ENCODE measurements around the gene KCTD4.

Gene KCTD4

DNA sequence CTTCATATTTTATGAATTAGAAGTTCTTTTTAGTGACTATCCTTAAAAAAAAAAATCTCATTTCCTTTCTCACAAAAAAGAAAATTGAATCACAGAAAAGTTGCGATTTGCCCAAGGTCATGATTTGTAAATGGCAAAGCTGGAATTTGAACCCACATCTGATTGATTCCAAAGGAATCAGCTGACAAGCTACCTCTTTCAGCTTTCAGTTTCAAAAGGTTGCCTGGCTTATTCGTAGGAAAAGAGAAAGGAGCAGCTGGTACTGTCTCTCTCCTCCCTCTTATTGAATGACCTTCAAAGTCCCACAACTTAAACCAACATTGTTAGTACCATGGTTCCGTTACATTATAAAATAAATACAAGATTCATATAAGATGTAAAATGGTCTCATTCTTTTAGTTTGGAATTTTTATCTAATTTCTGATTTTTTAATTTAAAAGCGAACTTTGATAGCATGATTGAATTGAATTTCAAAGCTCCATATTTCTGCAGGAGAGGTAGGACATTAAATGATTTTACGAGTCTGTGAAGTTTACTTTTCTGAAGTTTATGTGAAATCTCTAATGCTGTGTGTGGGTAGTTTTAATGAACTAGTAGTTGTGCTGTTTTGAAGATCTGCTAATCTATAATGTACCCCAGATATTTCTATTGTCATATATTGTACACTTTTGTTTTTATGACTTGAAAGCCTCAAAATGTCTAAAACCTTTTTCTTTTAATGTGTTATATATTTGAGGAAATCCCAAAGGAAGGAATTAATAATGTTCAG is 18.5 kb upstream of the KCTD4 start:
- Histone ChIP-seq H3K36me3 (replicated peaks in 1 of 2; ENCODE audit: control insufficient read depth in 2 of 2, insufficient read depth in 2 of 2, low read length in 2 of 2) (no peaks in the 10 kb centered on the region), H2BK12ac (ENCODE audit: low read length) (no peak overlapping the region), H2BK120ac (ENCODE audit: low read depth, low read length) (no peak overlapping the region), H3K79me1 (ENCODE audit: low read depth, low read length) (no peaks in the 10 kb centered on the region), H4K91ac (ENCODE audit: low read depth, low read length, poor library complexity) (no peak overlapping the region), H3K4me1 (ENCODE audit: control insufficient read depth in 2 of 2, insufficient read depth in 1 of 2, low read depth in 1 of 2, low read length in 2 of 2) (peaks cover 4 to 7% of the 10 kb centered on the region in 2 donors), H3K9ac (ENCODE audit: low read depth, low read length, poor library complexity) (no peak overlapping the region), H2AFZ (ENCODE audit: low read length) (no peak overlapping the region), H3K4me3 (ENCODE audit: low read length in 2 of 2) (no peak overlapping the region), H3K4ac (ENCODE audit: low read length) (no peak overlapping the region), H4K8ac (ENCODE audit: low read depth, low read length) (no peak overlapping the region), H3K27ac (replicated peaks; ENCODE audit: low read length) (no peak overlapping the region), H2BK5ac (ENCODE audit: low read length) (no peak overlapping the region), H2BK15ac (ENCODE audit: low read length) (no peak overlapping the region), H3K4me2 (ENCODE audit: insufficient read depth, low read length, poor library complexity, severe bottlenecking) (no peak overlapping the region), H3K27me3 (ENCODE audit: control insufficient read depth in 3 of 3, insufficient read depth in 3 of 3, low read depth in 1 of 3, low read length in 3 of 3) (no peaks in the 10 kb centered on the region), H2AK5ac (ENCODE audit: low read depth, low read length) (no peak overlapping the region), H3K23ac (ENCODE audit: low read depth, low read length, poor library complexity) (no peak overlapping the region), H3K18ac (ENCODE audit: low read length) (no peak overlapping the region), H3K9me3 (replicated peaks in 1 of 2; ENCODE audit: control insufficient read depth in 2 of 2, insufficient read depth in 1 of 2, low read depth in 1 of 2, low read length in 2 of 2) (no peaks in the 10 kb centered on the region), H3K14ac (ENCODE audit: low read length) (no peak overlapping the region)
- no CpG with 5 or more reads among the region's 5 CpGs for WGBS, 2 donors (ENCODE audit: extremely low coverage in 2 of 2, insufficient read length in 2 of 2, insufficient replicate concordance in 1 of 2)
- DNase-seq (ENCODE audit: low spot score) = no peak

DNA sequence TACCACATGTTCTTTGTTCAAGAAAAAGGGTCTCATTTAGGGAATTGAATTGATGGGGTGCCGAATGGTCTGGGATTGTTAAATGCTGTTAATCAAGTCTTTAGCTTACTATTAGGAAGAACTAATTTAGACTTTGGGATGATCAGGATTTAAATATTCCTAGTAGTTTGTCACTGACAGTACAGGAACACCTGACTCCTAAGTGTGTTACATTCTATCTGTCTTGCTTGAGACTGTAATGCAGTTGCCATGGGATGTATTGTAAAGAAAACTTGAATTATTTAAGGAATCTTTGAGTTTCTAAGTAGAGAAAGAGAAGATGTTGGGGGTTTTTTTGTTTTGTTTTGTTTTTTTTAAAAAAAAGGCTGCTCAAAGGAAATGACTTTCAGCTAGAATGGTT is 17.8 kb upstream of the KCTD4 start:
- Histone ChIP-seq H3K18ac (ENCODE audit: low read length) (no peak overlapping the region), H2AK5ac (ENCODE audit: low read depth, low read length) (no peak overlapping the region), H2BK15ac (ENCODE audit: low read length) (no peak overlapping the region), H3K4me1 (ENCODE audit: control insufficient read depth in 2 of 2, insufficient read depth in 1 of 2, low read depth in 1 of 2, low read length in 2 of 2) (peaks cover 4 to 7% of the 10 kb centered on the region in 2 donors), H2BK5ac (ENCODE audit: low read length) (no peak overlapping the region), H3K9ac (ENCODE audit: low read depth, low read length, poor library complexity) (no peak overlapping the region), H2BK120ac (ENCODE audit: low read depth, low read length) (no peak overlapping the region), H4K8ac (ENCODE audit: low read depth, low read length) (no peak overlapping the region), H3K23ac (ENCODE audit: low read depth, low read length, poor library complexity) (no peak overlapping the region), H3K36me3 (replicated peaks in 1 of 2; ENCODE audit: control insufficient read depth in 2 of 2, insufficient read depth in 2 of 2, low read length in 2 of 2) (peaks cover 0 to under 1% of the 10 kb centered on the region in 2 donors), H3K27me3 (ENCODE audit: control insufficient read depth in 3 of 3, insufficient read depth in 3 of 3, low read depth in 1 of 3, low read length in 3 of 3) (no peaks in the 10 kb centered on the region), H3K4me3 (ENCODE audit: low read length in 2 of 2) (no peak overlapping the region), H4K91ac (ENCODE audit: low read depth, low read length, poor library complexity) (no peak overlapping the region), H3K4me2 (ENCODE audit: insufficient read depth, low read length, poor library complexity, severe bottlenecking) (no peak overlapping the region), H3K14ac (ENCODE audit: low read length) (no peak overlapping the region), H3K79me1 (ENCODE audit: low read depth, low read length) (no peaks in the 10 kb centered on the region), H3K9me3 (replicated peaks in 1 of 2; ENCODE audit: control insufficient read depth in 2 of 2, insufficient read depth in 1 of 2, low read depth in 1 of 2, low read length in 2 of 2) (no peaks in the 10 kb centered on the region), H3K27ac (replicated peaks; ENCODE audit: low read length) (no peak overlapping the region), H3K4ac (ENCODE audit: low read length) (no peak overlapping the region), H2BK12ac (ENCODE audit: low read length) (no peak overlapping the region), H2AFZ (ENCODE audit: low read length) (no peak overlapping the region)
- no CpG with 5 or more reads among the region's 1 CpG for WGBS, 2 donors (ENCODE audit: extremely low coverage in 2 of 2, insufficient read length in 2 of 2, insufficient replicate concordance in 1 of 2)
- DNase-seq (ENCODE audit: low spot score) = no peak

DNA sequence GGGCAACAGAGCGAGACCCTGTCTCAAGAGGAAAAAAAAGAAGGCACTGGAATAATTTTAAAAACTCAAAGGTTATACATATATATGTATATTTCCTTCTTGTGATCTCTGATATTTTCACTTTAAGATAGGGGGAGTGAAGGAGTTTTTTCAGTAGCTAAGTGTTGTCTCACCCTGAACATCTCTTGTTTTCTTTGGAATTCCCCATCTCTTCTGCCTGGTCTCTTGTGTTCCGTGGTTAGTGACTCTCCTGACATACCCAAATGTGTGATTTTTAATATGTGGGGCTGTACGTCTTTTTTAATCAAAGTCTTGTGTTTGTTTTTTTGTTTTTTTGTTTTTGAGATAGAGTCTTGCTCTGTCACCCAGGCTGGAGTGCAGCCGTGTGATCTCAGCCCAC is 15.3 kb upstream of the KCTD4 start:
- no peaks in the 10 kb centered on the region for H3K9me3 ChIP-seq (replicated peaks in 1 of 2; ENCODE audit: control insufficient read depth in 2 of 2, insufficient read depth in 1 of 2, low read depth in 1 of 2, low read length in 2 of 2)
- H3K9ac ChIP-seq (ENCODE audit: low read depth, low read length, poor library complexity) = no peak overlapping the region
- H2AFZ ChIP-seq (ENCODE audit: low read length) = no peak overlapping the region
- no peak overlapping the region for H3K4me3 ChIP-seq (ENCODE audit: low read length in 2 of 2)
- WGBS, 2 donors (ENCODE audit: extremely low coverage in 2 of 2, insufficient read length in 2 of 2, insufficient replicate concordance in 1 of 2) = no CpG with 5 or more reads among the region's 4 CpGs
- H2AK5ac ChIP-seq (ENCODE audit: low read depth, low read length) = no peak overlapping the region
- DNase-seq (ENCODE audit: low spot score) = no peak
- H3K4me1 ChIP-seq (ENCODE audit: control insufficient read depth in 2 of 2, insufficient read depth in 1 of 2, low read depth in 1 of 2, low read length in 2 of 2) = peaks cover 4 to 7% of the 10 kb centered on the region in 2 donors
- H3K36me3 ChIP-seq (replicated peaks in 1 of 2; ENCODE audit: control insufficient read depth in 2 of 2, insufficient read depth in 2 of 2, low read length in 2 of 2) = peaks cover 0 to 3% of the 10 kb centered on the region in 2 donors
- no peak overlapping the region for H3K4ac ChIP-seq (ENCODE audit: low read length)
- H4K8ac ChIP-seq (ENCODE audit: low read depth, low read length) = no peak overlapping the region
- H4K91ac ChIP-seq (ENCODE audit: low read depth, low read length, poor library complexity) = no peak overlapping the region
- no peaks in the 10 kb centered on the region for H3K27me3 ChIP-seq (ENCODE audit: control insufficient read depth in 3 of 3, insufficient read depth in 3 of 3, low read depth in 1 of 3, low read length in 3 of 3)
- no peak overlapping the region for H2BK5ac ChIP-seq (ENCODE audit: low read length)
- H2BK15ac ChIP-seq (ENCODE audit: low read length) = no peak overlapping the region
- H3K79me1 ChIP-seq (ENCODE audit: low read depth, low read length) = no peaks in the 10 kb centered on the region
- H2BK12ac ChIP-seq (ENCODE audit: low read length) = no peak overlapping the region
- H2BK120ac ChIP-seq (ENCODE audit: low read depth, low read length) = no peak overlapping the region
- no peak overlapping the region for H3K18ac ChIP-seq (ENCODE audit: low read length)
- H3K23ac ChIP-seq (ENCODE audit: low read depth, low read length, poor library complexity) = no peak overlapping the region
- no peak overlapping the region for H3K27ac ChIP-seq (replicated peaks; ENCODE audit: low read length)
- H3K14ac ChIP-seq (ENCODE audit: low read length) = no peak overlapping the region
- H3K4me2 ChIP-seq (ENCODE audit: insufficient read depth, low read length, poor library complexity, severe bottlenecking) = no peak overlapping the region

DNA sequence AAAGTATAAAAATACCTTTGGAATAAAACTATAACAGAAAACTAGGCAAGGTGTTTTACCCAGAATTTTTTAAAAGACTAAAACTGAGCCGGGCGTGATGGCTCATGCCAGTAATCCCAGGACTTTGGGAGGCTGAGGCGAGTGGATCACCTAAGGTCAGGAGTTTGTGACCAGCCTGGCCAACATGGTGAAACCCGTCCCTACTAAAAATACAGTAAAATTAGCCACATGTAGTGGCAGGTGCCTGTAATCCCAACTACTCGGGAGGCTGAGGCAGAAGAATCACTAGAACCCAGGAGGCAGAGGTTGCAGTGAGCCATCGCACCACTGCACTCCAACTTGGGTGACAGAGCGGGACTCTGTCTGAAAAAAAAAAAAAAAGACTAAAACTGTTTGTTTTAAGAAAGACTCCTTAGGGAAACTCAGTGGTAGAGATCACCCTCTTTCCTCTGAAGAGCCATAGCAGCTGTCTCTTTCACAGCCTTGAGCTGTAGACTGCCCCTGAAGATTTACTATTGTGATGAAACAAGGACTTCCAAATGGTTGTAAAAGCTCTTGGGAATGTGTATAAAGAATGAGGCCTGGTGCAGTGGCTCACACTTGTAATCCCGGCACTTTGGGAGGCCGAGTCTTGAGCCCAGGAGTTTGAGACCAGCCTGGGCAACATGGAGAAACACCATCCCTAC is 14.7 kb upstream of the KCTD4 start:
- Histone ChIP-seq H3K4me2 (ENCODE audit: insufficient read depth, low read length, poor library complexity, severe bottlenecking) (no peak overlapping the region), H4K91ac (ENCODE audit: low read depth, low read length, poor library complexity) (no peak overlapping the region), H4K8ac (ENCODE audit: low read depth, low read length) (no peak overlapping the region), H3K14ac (ENCODE audit: low read length) (no peak overlapping the region), H3K9me3 (replicated peaks in 1 of 2; ENCODE audit: control insufficient read depth in 2 of 2, insufficient read depth in 1 of 2, low read depth in 1 of 2, low read length in 2 of 2) (no peaks in the 10 kb centered on the region), H3K4me3 (ENCODE audit: low read length in 2 of 2) (no peak overlapping the region), H2BK5ac (ENCODE audit: low read length) (no peak overlapping the region), H3K4ac (ENCODE audit: low read length) (no peak overlapping the region), H3K79me1 (ENCODE audit: low read depth, low read length) (no peaks in the 10 kb centered on the region), H2AK5ac (ENCODE audit: low read depth, low read length) (no peak overlapping the region), H3K9ac (ENCODE audit: low read depth, low read length, poor library complexity) (no peak overlapping the region), H3K27me3 (ENCODE audit: control insufficient read depth in 3 of 3, insufficient read depth in 3 of 3, low read depth in 1 of 3, low read length in 3 of 3) (no peaks in the 10 kb centered on the region), H3K27ac (replicated peaks; ENCODE audit: low read length) (no peak overlapping the region), H2BK12ac (ENCODE audit: low read length) (no peak overlapping the region), H3K4me1 (ENCODE audit: control insufficient read depth in 2 of 2, insufficient read depth in 1 of 2, low read depth in 1 of 2, low read length in 2 of 2) (peaks cover 4 to 7% of the 10 kb centered on the region in 2 donors), H3K23ac (ENCODE audit: low read depth, low read length, poor library complexity) (no peak overlapping the region), H3K36me3 (replicated peaks in 1 of 2; ENCODE audit: control insufficient read depth in 2 of 2, insufficient read depth in 2 of 2, low read length in 2 of 2) (peaks cover 0 to 8% of the 10 kb centered on the region in 2 donors), H2BK120ac (ENCODE audit: low read depth, low read length) (no peak overlapping the region), H2BK15ac (ENCODE audit: low read length) (no peak overlapping the region), H2AFZ (ENCODE audit: low read length) (no peak overlapping the region), H3K18ac (ENCODE audit: low read length) (no peak overlapping the region)
- no peak for DNase-seq (ENCODE audit: low spot score)
- no CpG with 5 or more reads among the region's 9 CpGs for WGBS, 2 donors (ENCODE audit: extremely low coverage in 2 of 2, insufficient read length in 2 of 2, insufficient replicate concordance in 1 of 2)
